HepG2 (cell line): Measurements from ENCODE around the gene ITPR1. TPM values are rescaled to one million over a fixed set of nuclear protein-coding genes. Genes with fewer than 3 reads are reported as not detected.

ENCODE experiments used
- ATAC-seq: fragments of 200-7000 bp; cut with Tn5 transposase; 3 replicates; pipeline ENCODE4 v1.9.1; 2020; ENCODE audit warnings: mild to moderate bottlenecking, moderate library complexity
- BruUV-seq: library from RNA; stranded (reverse); fragments of 400-500 nt; replicated peaks from 2 replicates; lab custom pipeline; 2021; lab: Mats Ljungman, UMichigan
- CTCF ChIA-PET: fragments of 300-600 bp; formaldehyde crosslinking; extraction: SDS; loops from one replicate; lab custom pipeline; 2021; ENCODE audit warnings: low total read pairs, inconsistent platforms, low intra/inter-chr PET ratio; lab: Yijun Ruan, JAX
- POLR2A ChIA-PET: fragments of 350-600 bp; sonication (Branson Sonifier 250); formaldehyde crosslinking; loops from one replicate; lab custom pipeline; 2020; ENCODE audit warnings: antibody characterized with exemption, inconsistent platforms; lab: Yijun Ruan, JAX
- DNase-seq: peaks from one replicate; pipeline ENCODE4 v3.0.0-alpha.2; 2015; ENCODE audit warnings: low spot score
- FAIRE-seq: peaks from 3 replicates; lab custom pipeline; 2011; peaks lifted over from hg19 to GRCh38; lab: Jason Lieb, UNC
- H2AFZ ChIP-seq: one replicate; pipeline ENCODE4 v1.6.1; 2011; ENCODE audit warnings: low read length, inconsistent platforms
- H3K27ac ChIP-seq: fragments of 300-600 bp; 3 replicates; pipeline ENCODE4 v1.8.0; 2011; ENCODE audit warnings: mixed run types, mild to moderate bottlenecking, mixed read lengths, low read length, inconsistent platforms; ENCODE audit not compliant: insufficient read depth; ENCODE audit errors: extremely low read length
- H3K27me3 ChIP-seq, 2 experiments: fragments of 200-600 bp in 1 of 2; 2 replicates in 1 of 2; 3 replicates in 1 of 2; pipeline versions ENCODE4 v1.6.0 to v1.8.0; 2011; ENCODE audit warnings: low read length in 2 of 2, mild to moderate bottlenecking in 2 of 2, moderate library complexity in 2 of 2, inconsistent platforms in 1 of 2; ENCODE audit not compliant: insufficient read depth in 2 of 2, control insufficient read depth in 1 of 2
- H3K36me3 ChIP-seq, 2 experiments: fragments of 200-600 bp in 1 of 2; replicated peaks in 1 of 2; 2 replicates in 1 of 2; 3 replicates in 1 of 2; pipeline versions ENCODE4 v1.5.1 to v1.8.0; 2011; ENCODE audit warnings: low read length in 2 of 2, inconsistent platforms in 1 of 2; ENCODE audit not compliant: insufficient read depth in 2 of 2, control insufficient read depth in 1 of 2
- H3K4me1 ChIP-seq: 2 replicates; pipeline ENCODE4 v1.5.1; 2012; ENCODE audit warnings: low read length, inconsistent platforms; ENCODE audit not compliant: insufficient read depth
- H3K4me2 ChIP-seq: 2 replicates; pipeline ENCODE4 v1.6.0; 2011; ENCODE audit warnings: low read depth, low read length, inconsistent platforms
- H3K4me3 ChIP-seq, 3 experiments: fragments of 200-600 bp in 1 of 3; sonication (generic), shearing (Covaris generic) in 1 of 3; replicated peaks in 1 of 3; 2 replicates each; pipeline ENCODE4 v1.5.1; 2011 to 2016; ENCODE audit warnings: low read length in 3 of 3, inconsistent platforms in 2 of 3, low read depth in 2 of 3, mild to moderate bottlenecking in 2 of 3, control low read depth in 1 of 3, mixed read lengths in 1 of 3; ENCODE audit not compliant: insufficient read depth in 1 of 3
- H3K79me2 ChIP-seq: one replicate; pipeline ENCODE4 v1.6.1; 2011; ENCODE audit warnings: low read length, inconsistent platforms; ENCODE audit not compliant: insufficient read depth
- H3K9ac ChIP-seq: 2 replicates; pipeline ENCODE4 v1.6.0; 2011; ENCODE audit warnings: mild to moderate bottlenecking, low read depth, low read length, inconsistent platforms; ENCODE audit not compliant: insufficient read depth
- H3K9me3 ChIP-seq: 2 replicates; pipeline ENCODE4 v1.5.1; 2012; ENCODE audit warnings: mild to moderate bottlenecking, low read length
- H4K20me1 ChIP-seq: 2 replicates; pipeline ENCODE4 v1.6.0; 2011; ENCODE audit warnings: inconsistent platforms, mild to moderate bottlenecking, low read length, moderate library complexity; ENCODE audit not compliant: insufficient read depth
- MBD4 ChIP-seq: IDR thresholded peaks from 2 replicates; pipeline ENCODE4 v1.6.1; 2012; ENCODE audit warnings: low read length, inconsistent platforms, borderline replicate concordance
- NR2F6 ChIP-seq, 2 experiments: IDR thresholded peaks; 2 replicates each; pipeline ENCODE4 v1.6.1; 2016; ENCODE audit warnings: antibody characterized with exemption in 1 of 2, mild to moderate bottlenecking in 1 of 2
- PHF20 ChIP-seq: sonication (generic); formaldehyde crosslinking; IDR thresholded peaks from 2 replicates; pipeline ENCODE4 v1.5.0; 2020; ENCODE audit warnings: mild to moderate bottlenecking, missing genetic modification reagents
- RARA ChIP-seq: IDR thresholded peaks from 2 replicates; pipeline ENCODE4 v1.6.1; 2016; ENCODE audit warnings: missing genetic modification reagents, missing compliant biosample characterization
- RXRB ChIP-seq: IDR thresholded peaks from 2 replicates; pipeline ENCODE4 v1.6.1; 2016; ENCODE audit warnings: borderline replicate concordance, missing genetic modification reagents, missing compliant biosample characterization
- SALL1 ChIP-seq: sonication (generic); formaldehyde crosslinking; IDR thresholded peaks from 2 replicates; pipeline ENCODE4 v1.8.0; 2022; ENCODE audit warnings: mild to moderate bottlenecking, missing genetic modification reagents
- SKI ChIP-seq: fragments of 450-650 bp; IDR thresholded peaks from one replicate; pipeline ENCODE4 v1.6.1; 2018; ENCODE audit warnings: mild to moderate bottlenecking; ENCODE audit not compliant: partially characterized antibody
- SP140L ChIP-seq: sonication (generic); formaldehyde crosslinking; IDR thresholded peaks from 2 replicates; pipeline ENCODE4 v1.4.0; 2020; ENCODE audit warnings: missing genetic modification reagents, borderline replicate concordance
- ZFP36L1 ChIP-seq: sonication (generic); formaldehyde crosslinking; IDR thresholded peaks from 2 replicates; pipeline ENCODE4 v1.8.0; 2022; ENCODE audit warnings: mild to moderate bottlenecking, missing genetic modification reagents, moderate library complexity
- ZFP36L2 ChIP-seq: sonication (generic); formaldehyde crosslinking; IDR thresholded peaks from 2 replicates; pipeline ENCODE4 v1.4.0; 2020; ENCODE audit warnings: missing genetic modification reagents
- ZNF260 ChIP-seq: sonication (generic); formaldehyde crosslinking; IDR thresholded peaks from 2 replicates; pipeline ENCODE4 v1.4.0; 2020; ENCODE audit warnings: missing genetic modification reagents, low read depth, mild to moderate bottlenecking, borderline replicate concordance
- ZNF660 ChIP-seq: sonication (generic); formaldehyde crosslinking; IDR thresholded peaks from 2 replicates; pipeline ENCODE4 v1.5.1; 2020; ENCODE audit warnings: mild to moderate bottlenecking, low read depth, missing genetic modification reagents, borderline replicate concordance
- WGBS: methylation state at CpG from one replicate; pipeline ENCODE4 v1.1.6; 2017; ENCODE audit warnings: low lambda C conversion rate; 5-methylcytosine and 5-hydroxymethylcytosine counted together
- in situ Hi-C: cut with HindIII; loops from 2 replicates; pipeline ENCODE4 v1.10.0; 2017; ENCODE audit warnings: low pct_unique_long_range_greater_than_20kb; ENCODE audit not compliant: extremely low pct_ligation_motif_present
- intact Hi-C: fragments of 100-400 bp; cut with micrococcal nuclease; formaldehyde crosslinking; loops from one replicate; pipeline ENCODE4 v1.10.0; 2022; ENCODE audit not compliant: unreplicated experiment
- polyA plus RNA-seq, 8 experiments: library from polyadenylated mRNA; depleted of rRNA in 3 of 8; stranded (reverse) in 7 of 8; unstranded in 1 of 8; fragments of >200 nt; fragmentation: Illumina TruSeq in 4 of 8; extraction: Trizol in 4 of 8; gene quantifications; 2 replicates each; pipeline versions ENCODE4 v1.2.1 to v1.2.3, GENCODE V29; 2011 to 2016; ENCODE audit warnings: low read depth in 4 of 8, missing spikeins in 1 of 8, mixed read lengths in 1 of 8; ENCODE audit not compliant: insufficient read depth in 1 of 8
- total RNA-seq, 5 experiments: library from RNA; depleted of rRNA; stranded (reverse); fragments of >200 nt; fragmentation: Illumina TruSeq; extraction: Trizol; gene quantifications; 2 replicates each; pipeline ENCODE4 v1.2.3, GENCODE V29; 2016; ENCODE audit warnings: low read depth in 1 of 5
- TF ChIP-seq, protein P1 (sequence below): sonication (generic); formaldehyde crosslinking; IDR thresholded peaks from 2 replicates; pipeline ENCODE4 v1.4.0; 2020; ENCODE audit warnings: missing genetic modification reagents
- TF ChIP-seq, protein P2 (sequence below): sonication (generic); formaldehyde crosslinking; IDR thresholded peaks from 2 replicates; pipeline ENCODE4 v1.4.0; 2020; ENCODE audit warnings: missing genetic modification reagents
- TF ChIP-seq, protein P3 (sequence below): sonication (generic); formaldehyde crosslinking; IDR thresholded peaks from 2 replicates; pipeline ENCODE4 v1.4.0; 2020; ENCODE audit warnings: mild to moderate bottlenecking, missing genetic modification reagents
- TF ChIP-seq, protein P4 (sequence below): sonication (generic); formaldehyde crosslinking; conservative IDR thresholded peaks from 2 replicates; pipeline ENCODE4 v1.8.0; 2022; ENCODE audit warnings: mild to moderate bottlenecking, moderate library complexity, missing genetic modification reagents

Gene ITPR1
- total and polyA plus RNA-seq, 2 of the 13 experiments (the other 11 are each of a cell fraction or from before 2014, with no cell fraction given), result 10.0 to 11.4 TPM

DNA sequence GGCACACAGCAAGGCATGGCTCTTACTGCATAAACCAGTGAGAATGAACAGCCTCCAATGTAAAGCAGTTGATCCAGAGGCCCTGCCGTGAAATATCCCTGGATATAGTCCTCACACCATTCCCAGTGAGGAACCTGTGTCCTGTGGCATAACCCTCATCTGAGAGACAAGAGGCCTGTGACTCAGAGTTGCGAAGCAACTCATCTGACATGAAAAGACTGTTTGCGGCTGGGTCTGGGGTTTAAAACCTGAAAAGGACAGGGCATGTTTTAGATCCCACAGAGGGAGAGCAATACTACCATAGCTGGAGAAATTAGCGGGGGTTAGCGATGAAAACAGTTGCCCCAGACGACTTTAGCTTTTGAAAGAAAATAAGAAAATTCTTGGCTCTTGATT lies 320.8 kb downstream of the ITPR1 start:
- no peaks in the 10 kb centered on the region for H4K20me1 ChIP-seq
- in situ Hi-C loops, result no loop called here
- 95% methylated on average over 6 of the region's 6 CpGs for WGBS
- H3K36me3 ChIP-seq, result peaks cover 1 to 13% of the 10 kb centered on the region in 2 experiments; a peak in 3 of 5 replicates
- peaks cover 3% of the 10 kb centered on the region for H3K4me1 ChIP-seq
- ChIA-PET CTCF (no interaction called here), POLR2A (no interaction called here)
- no peaks in the 10 kb centered on the region for H3K27me3 ChIP-seq
- no peaks in the 10 kb centered on the region for H3K9me3 ChIP-seq
- no peak overlapping the region for H3K9ac ChIP-seq
- DNase-seq (no peak), ATAC-seq (no peak), FAIRE-seq (no peak)
- TF ChIP-seq SKI (no peak), MBD4 (no peak), SALL1 (no peak), NR2F6 (IDR thresholded peaks at IDR 0.05) (no peak), NR2F6 (CRISPR knock-in tag; IDR thresholded peaks at IDR 0.05) (no peak), RARA (CRISPR knock-in tag) (no peak), ZFP36L1 (CRISPR knock-in tag) (no peak), ZNF260 (CRISPR knock-in tag) (no peak), ZFP36L2 (CRISPR knock-in tag) (no peak), SP140L (CRISPR knock-in tag) (no peak), PHF20 (CRISPR knock-in tag) (no peak), ZNF660 (CRISPR knock-in tag) (no peak), RXRB (CRISPR knock-in tag) (no peak)
- TF ChIP-seq, protein P1, sequence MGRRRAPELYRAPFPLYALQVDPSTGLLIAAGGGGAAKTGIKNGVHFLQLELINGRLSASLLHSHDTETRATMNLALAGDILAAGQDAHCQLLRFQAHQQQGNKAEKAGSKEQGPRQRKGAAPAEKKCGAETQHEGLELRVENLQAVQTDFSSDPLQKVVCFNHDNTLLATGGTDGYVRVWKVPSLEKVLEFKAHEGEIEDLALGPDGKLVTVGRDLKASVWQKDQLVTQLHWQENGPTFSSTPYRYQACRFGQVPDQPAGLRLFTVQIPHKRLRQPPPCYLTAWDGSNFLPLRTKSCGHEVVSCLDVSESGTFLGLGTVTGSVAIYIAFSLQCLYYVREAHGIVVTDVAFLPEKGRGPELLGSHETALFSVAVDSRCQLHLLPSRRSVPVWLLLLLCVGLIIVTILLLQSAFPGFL (CRISPR knock-in tag), result no peak
- TF ChIP-seq, protein P2, sequence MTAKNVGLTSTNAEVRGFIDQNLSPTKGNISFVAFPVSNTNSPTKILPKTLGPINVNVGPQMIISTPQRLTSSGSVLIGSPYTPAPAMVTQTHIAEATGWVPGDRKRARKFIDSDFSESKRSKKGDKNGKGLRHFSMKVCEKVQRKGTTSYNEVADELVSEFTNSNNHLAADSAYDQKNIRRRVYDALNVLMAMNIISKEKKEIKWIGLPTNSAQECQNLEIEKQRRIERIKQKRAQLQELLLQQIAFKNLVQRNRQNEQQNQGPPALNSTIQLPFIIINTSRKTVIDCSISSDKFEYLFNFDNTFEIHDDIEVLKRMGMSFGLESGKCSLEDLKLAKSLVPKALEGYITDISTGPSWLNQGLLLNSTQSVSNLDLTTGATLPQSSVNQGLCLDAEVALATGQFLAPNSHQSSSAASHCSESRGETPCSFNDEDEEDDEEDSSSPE (CRISPR knock-in tag), result no peak
- TF ChIP-seq, protein P3, sequence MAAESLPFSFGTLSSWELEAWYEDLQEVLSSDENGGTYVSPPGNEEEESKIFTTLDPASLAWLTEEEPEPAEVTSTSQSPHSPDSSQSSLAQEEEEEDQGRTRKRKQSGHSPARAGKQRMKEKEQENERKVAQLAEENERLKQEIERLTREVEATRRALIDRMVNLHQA, result no peak
- TF ChIP-seq, protein P4, sequence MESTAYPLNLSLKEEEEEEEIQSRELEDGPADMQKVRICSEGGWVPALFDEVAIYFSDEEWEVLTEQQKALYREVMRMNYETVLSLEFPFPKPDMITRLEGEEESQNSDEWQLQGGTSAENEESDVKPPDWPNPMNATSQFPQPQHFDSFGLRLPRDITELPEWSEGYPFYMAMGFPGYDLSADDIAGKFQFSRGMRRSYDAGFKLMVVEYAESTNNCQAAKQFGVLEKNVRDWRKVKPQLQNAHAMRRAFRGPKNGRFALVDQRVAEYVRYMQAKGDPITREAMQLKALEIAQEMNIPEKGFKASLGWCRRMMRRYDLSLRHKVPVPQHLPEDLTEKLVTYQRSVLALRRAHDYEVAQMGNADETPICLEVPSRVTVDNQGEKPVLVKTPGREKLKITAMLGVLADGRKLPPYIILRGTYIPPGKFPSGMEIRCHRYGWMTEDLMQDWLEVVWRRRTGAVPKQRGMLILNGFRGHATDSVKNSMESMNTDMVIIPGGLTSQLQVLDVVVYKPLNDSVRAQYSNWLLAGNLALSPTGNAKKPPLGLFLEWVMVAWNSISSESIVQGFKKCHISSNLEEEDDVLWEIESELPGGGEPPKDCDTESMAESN (CRISPR knock-in tag), result no peak
- H3K27ac ChIP-seq, result no peak overlapping the region
- no TSS peak for BruUV-seq
- intact Hi-C loops, result no loop called here
- no peaks in the 10 kb centered on the region for H3K79me2 ChIP-seq
- no peak overlapping the region for H3K4me2 ChIP-seq
- H2AFZ ChIP-seq, result no peak overlapping the region
- H3K4me3 ChIP-seq, result no peak overlapping the region
